ENCODE results near the gene FLAD1.
"Not testable (repeated sequence)": the region's sequence is repeated elsewhere in the genome, so short reads cannot be mapped to it uniquely, and the experiment has no call there.

Gene FLAD1

GRCh38 chr1:154967331-154967950 lies 15.7 kb upstream of the FLAD1 start:
- no peak for DNase-seq (ENCODE audit: low read depth in 2 of 2)

- no peak for DNase-seq (ENCODE audit: low read depth in 2 of 2)
These were observed 14.4 kb upstream of the FLAD1 start for GRCh38 chr1:154968731-154969130.

GRCh38 chr1:154969246-154969645 lies 13.9 kb upstream of the FLAD1 start:
- DNase-seq (ENCODE audit: low read depth in 2 of 2), result no peak

- no peak for DNase-seq (ENCODE audit: low read depth in 2 of 2)
These were observed 13.2 kb upstream of the FLAD1 start for GRCh38 chr1:154969860-154970452.

DNA sequence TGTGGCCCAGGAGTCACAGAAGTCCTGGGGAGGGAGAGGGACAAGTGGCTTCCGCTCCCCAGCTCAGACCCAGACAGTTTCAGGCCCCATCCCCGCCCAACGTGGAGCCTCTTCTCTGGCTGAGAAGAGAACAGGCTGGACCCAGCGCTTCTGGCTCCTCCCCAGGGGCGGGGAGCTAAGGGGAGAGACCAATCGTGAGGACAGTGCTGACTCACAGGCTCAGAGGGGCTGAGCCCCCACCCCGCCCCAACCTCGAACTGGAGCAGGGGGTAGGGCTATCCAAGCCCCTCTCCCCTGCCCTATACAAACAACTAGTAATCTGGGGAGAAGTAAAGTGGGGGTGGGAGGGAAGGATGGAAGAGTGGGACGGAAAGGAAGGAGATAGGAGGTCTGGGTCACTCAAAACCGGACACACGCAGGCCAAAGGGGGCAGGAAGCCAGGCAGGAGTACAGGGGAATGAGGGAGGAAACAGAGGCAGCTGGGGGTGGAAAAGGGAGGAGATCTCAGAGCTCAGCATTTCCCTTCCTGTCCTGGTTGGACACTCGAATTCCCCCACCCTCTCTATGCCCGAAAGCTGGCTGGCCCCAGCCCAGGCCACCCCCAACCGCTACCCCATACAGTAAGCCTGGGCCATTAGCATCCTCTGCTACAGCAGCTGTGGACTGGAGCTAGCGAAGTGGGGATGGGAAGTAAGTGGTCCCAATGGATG lies 12.4 kb upstream of the FLAD1 start, which contains the start of gene SHC1:
SHC1 (minus strand) TSS at position 117 of the 710 bp plus-strand sequence. CDS start 221 bp downstream, outside the sequence.
- peak in 1 of 2 experiments; percentile 30 for DNase-seq (ENCODE audit: low read depth in 2 of 2)

DNA sequence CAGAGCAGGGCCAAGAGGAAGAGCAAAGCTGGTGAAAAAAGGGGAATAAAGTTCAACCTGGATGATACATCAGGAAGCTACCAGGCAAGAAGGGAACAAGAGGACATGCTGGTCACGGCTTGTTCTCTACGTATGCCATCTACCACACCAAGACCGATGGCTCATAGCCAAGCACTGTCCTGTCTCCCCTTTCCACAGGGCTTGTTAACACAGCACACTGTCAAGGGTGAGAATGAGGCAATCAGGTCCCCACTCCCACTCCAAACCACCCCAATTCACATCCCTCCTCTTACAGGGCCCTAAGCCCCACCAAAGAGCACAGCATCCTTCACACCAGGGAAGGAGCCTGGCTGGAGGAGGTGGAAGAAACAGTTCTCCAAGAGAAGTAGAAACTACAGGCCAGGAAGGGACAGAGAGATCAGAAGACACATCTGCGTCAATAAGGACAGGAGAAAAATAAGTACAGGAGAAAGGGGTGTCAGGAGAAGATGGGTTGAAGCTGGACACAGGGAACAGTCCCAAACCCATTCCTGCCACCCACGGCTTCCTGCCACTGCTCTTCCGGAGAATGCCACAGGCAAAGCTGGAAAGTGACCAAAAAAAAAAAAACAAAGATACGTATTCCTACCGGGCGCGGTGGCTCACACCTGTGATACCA lies 11.7 kb upstream of the FLAD1 start:
- DNase-seq (ENCODE audit: low read depth in 2 of 2), result no peak

DNA sequence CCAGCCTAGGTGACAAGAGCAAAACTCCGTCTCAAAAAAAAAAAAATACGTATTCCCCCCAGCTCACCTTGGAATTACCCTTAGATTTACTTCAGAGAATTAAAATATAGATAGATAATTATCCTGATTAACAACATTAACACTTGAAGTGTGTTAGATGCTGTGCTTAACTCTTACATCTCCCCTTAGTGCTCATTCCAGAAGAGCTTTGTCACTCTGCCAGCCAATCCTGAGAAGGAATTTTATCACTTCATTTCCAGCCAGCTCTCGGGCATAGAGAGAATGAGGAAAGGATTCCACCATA lies 11.0 kb upstream of the FLAD1 start:
- no peak for DNase-seq (ENCODE audit: low read depth in 2 of 2)

DNA sequence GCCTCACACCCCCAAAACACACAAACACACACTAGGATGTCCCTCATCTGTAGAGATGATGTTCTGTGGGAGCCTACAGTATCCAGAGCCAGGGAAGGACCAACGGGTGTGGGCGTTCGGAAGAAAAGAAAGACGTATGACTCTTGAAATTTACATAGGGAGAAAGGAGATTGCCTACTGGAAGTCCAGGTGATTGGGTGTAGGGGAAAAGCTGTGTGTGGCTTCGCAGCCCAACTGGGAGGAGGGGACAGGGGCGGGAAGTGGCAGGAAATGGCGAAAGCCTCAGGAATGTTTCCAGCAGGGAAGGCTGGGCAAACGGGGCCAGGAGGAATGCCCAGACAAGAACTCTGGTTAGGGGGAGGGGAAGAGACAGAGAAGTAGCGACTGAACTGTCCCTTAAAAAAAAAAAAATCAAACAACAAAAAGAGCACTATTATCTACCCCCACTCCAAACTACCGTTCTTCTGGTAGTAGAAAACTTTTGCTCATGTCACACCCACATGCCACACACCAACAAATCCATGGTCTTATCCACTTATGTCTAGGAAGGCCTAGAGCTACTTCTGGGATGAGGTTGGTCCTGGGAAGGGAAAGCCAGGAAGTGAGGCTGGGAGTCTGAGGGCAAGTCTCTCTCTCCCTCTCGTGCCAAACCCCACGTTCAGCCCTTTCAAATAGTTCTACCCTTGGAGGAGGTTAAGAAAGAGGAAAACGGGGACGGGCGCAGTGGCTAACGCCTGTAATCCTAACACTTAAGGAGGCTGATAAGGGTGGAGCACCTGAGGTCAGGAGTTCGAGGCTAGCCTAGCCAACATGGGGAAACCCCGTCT lies 10.4 kb upstream of the FLAD1 start:
- DNase-seq (ENCODE audit: low read depth in 2 of 2), result no peak

- peak; percentile 78 to 98 for DNase-seq (ENCODE audit: low read depth in 2 of 2)
These were observed 9.6 kb upstream of the FLAD1 start for GRCh38 chr1:154973344-154974101.

- DNase-seq (ENCODE audit: low read depth in 2 of 2), result peak; percentile 87 to 92
These were observed 8.9 kb upstream of the FLAD1 start, which contains the start of gene CKS1B for GRCh38 chr1:154974102-154974807. Gene CKS1B (plus strand): TSS chr1:154974681. CDS start chr1:154974746, 65 bp downstream.

DNA sequence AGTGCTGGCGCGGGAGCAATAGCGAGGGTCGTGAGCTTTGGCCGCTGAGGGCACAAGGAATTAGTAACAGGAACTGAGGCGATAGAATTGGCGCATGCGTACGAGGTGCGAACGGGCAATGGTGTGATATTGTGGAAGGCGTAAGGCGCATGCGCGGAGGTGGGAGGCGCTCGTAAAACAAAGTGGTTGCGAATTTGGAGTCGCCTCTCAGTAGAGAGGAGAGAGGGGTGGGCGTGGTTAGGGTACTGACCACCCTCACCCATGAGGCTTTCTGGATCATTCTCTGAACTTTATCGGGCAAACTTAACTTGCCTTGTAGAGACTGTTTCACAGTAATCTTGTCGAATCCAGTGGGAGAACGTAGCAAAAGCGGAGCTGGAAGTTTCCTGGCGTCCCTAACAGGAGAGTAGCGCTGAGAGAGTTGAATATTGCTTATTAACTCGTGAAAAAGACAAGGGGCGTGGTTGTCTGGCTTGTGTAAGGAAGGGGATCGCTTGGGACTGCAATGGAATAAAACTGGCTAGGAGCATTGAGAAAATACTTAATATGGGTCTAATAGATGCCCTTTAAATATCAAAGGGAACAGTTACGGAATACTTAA lies 8.2 kb upstream of the FLAD1 start:
- peak; percentile 91 to 92 for DNase-seq (ENCODE audit: low read depth in 2 of 2)

- peak in 1 of 2 experiments; percentile 58 for DNase-seq (ENCODE audit: low read depth in 2 of 2)
These were observed 7.6 kb upstream of the FLAD1 start for GRCh38 chr1:154975409-154976059.

DNA sequence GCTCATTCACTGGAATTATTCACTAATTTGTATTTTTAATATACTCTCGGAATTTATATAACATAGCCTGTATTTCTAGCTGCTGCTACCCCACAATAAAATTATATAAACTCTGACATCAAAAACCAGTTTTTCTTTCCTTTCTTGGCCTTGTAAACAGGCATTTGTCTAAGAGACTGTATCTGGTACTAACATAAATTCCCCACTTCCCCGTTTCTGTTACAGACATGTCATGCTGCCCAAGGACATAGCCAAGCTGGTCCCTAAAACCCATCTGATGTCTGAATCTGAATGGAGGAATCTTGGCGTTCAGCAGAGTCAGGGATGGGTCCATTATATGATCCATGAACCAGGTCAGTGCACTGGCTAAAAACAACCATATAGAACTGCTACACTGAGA lies 5.4 kb upstream of the FLAD1 start:
- not testable (repeated sequence) for DNase-seq (ENCODE audit: low read depth in 2 of 2)

DNA sequence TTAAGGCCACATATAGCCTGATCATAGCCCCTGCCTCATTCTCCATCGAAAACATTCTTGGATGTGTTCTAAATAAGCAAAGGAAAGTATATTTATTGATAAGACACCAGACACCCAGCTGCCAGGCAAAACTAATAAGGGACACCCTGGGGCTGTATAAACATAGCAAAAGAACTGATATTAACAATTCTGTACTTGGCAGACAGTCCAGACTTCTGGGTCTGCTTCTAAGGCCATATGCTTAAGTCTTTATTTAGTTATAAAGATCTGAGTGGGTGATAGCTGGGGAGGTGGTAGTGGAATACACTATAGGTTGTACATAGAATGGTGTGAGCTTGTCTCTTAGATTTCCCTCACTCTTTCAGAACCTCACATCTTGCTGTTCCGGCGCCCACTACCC lies 4.8 kb upstream of the FLAD1 start:
- DNase-seq (ENCODE audit: low read depth in 2 of 2), result no peak

- DNase-seq (ENCODE audit: low read depth in 2 of 2), result no peak
These were observed 803 bp upstream of the FLAD1 start for GRCh38 chr1:154982341-154982740.

- DNase-seq (ENCODE audit: low read depth in 2 of 2), result no peak
These were observed 777 bp downstream of the FLAD1 start for GRCh38 chr1:154983776-154984466.

- not testable (repeated sequence) for DNase-seq (ENCODE audit: low read depth in 2 of 2)
These were observed 3.6 kb downstream of the FLAD1 start for GRCh38 chr1:154986736-154987135.

- DNase-seq (ENCODE audit: low read depth in 2 of 2), result no peak
These were observed 4.2 kb downstream of the FLAD1 start for GRCh38 chr1:154987326-154987725.
